A673 (cell line): Measurements from ENCODE around the gene XRCC4.

Experiments
- EZH2 ChIP-seq: fragments of 200-600 bp; sonication (generic); IDR thresholded peaks from 2 replicates; pipeline ENCODE4 v1.6.1; 2017; ENCODE audit warnings: borderline replicate concordance, low read depth, mild to moderate bottlenecking, mixed read lengths, antibody characterized with exemption, low read length; ENCODE audit not compliant: poor library complexity, severe bottlenecking
- TF ChIP-seq, protein P1 (sequence below): fragments of 300-800, 200-600 bp; sonication (generic); conservative IDR thresholded peaks from 2 replicates; pipeline ENCODE4 v1.5.1; 2017; ENCODE audit warnings: low read depth, mild to moderate bottlenecking, antibody characterized with exemption, low read length, moderate library complexity, mixed read lengths

DNA sequence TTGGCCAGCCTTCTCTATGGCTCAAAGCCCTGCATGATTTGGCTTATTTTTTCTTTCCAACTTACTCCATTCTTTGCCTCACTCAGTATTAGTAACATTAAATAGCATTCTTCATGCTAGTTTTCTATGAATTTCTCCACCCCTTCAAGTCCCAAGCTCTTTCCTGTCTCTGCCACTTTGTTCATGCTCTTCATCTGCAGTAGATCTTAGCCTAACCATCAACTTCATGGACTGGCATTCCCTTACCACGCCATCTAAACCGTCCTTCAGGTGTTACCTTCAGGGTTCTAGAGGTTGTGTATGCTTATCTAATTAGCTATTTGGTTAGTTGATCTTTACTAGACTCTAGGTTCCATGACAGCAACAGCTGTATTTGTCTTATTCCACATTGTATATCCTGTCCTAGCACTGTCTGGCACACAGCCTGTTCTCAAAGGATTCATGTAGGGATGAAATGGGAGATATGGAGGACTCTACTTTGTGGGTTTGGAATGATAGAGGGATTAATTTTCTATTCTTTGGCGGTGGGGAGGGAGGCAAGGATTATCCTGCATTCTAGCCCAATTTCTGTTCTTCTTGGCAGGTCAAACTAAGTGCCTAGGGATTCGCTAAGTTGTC lies 26.5 kb upstream of the XRCC4 start:
- TF ChIP-seq, protein P1, sequence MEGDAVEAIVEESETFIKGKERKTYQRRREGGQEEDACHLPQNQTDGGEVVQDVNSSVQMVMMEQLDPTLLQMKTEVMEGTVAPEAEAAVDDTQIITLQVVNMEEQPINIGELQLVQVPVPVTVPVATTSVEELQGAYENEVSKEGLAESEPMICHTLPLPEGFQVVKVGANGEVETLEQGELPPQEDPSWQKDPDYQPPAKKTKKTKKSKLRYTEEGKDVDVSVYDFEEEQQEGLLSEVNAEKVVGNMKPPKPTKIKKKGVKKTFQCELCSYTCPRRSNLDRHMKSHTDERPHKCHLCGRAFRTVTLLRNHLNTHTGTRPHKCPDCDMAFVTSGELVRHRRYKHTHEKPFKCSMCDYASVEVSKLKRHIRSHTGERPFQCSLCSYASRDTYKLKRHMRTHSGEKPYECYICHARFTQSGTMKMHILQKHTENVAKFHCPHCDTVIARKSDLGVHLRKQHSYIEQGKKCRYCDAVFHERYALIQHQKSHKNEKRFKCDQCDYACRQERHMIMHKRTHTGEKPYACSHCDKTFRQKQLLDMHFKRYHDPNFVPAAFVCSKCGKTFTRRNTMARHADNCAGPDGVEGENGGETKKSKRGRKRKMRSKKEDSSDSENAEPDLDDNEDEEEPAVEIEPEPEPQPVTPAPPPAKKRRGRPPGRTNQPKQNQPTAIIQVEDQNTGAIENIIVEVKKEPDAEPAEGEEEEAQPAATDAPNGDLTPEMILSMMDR = no peak
- TF ChIP-seq EZH2 = no peak
